Measurements from ENCODE around the gene TEX48. TPM values are rescaled to one million over a fixed set of nuclear protein-coding genes. Genes with fewer than 3 reads are reported as not detected.

TEX48 gene
- polyA plus RNA-seq, 1 of the 3 experiments (the other 2 are of a cell fraction), result 0.46 TPM

DNA sequence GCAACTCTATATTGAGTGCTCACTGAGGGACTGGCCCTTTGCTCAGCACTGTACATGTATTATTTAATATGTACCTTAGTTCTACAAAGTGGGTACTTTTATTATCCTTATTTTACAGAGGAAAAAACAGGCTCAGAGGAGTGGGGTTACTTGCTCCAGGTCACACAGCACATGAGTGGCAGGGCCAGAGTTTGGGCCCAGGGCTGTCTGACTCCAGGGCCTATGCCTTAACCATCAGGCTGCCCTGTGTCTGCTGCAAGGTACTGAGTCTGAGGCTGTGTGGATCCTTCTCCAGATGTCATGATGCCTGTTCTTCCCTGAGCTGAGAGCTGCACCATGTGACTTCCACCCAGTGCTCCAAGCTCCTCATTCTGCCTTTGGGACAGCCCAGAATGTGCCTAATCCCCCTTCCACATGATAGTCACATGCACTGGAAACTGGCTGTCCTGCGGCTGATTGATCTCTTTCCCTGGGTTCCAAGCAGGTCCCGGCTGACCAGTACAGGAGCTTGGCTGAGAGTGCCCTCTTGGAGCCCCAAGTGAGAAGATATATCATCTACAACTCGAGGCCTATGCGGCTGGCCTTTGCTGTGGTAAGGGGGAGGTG, 55.5 kb downstream of the TEX48 start:
- H2AFZ ChIP-seq (ENCODE audit: low read depth), result no peak overlapping the region
- no peak overlapping the region for H3K4me2 ChIP-seq
- no peak for DNase-seq
- 100% methylated on average over 1 of the region's 4 CpGs for WGBS (ENCODE audit: low lambda C conversion rate)
- peaks cover 0 to 9% of the 10 kb centered on the region in 2 experiments; a peak in 1 of 4 replicates for H3K4me1 ChIP-seq (ENCODE audit: control insufficient read depth in 1 of 2, insufficient read depth in 2 of 2, low read depth in 1 of 2, low read length in 1 of 2)
- ChIA-PET CTCF (interaction anchor here (0.6 to 1.8 kb wide), 4 partner anchors 15 to 609 kb away, joined by 3 to 7 read pairs (median 3); partner anchors contain the start of gene TMEM268), POLR2A (no interaction called here)
- no peaks in the 10 kb centered on the region for H4K20me1 ChIP-seq (ENCODE audit: insufficient read depth)
- H3K9ac ChIP-seq, result no peak overlapping the region
- no peak overlapping the region for H3K4me3 ChIP-seq (ENCODE audit: low read depth in 2 of 2, low read length in 1 of 2)
- no peaks in the 10 kb centered on the region for H3K9me3 ChIP-seq
- TF ChIP-seq, protein P1, sequence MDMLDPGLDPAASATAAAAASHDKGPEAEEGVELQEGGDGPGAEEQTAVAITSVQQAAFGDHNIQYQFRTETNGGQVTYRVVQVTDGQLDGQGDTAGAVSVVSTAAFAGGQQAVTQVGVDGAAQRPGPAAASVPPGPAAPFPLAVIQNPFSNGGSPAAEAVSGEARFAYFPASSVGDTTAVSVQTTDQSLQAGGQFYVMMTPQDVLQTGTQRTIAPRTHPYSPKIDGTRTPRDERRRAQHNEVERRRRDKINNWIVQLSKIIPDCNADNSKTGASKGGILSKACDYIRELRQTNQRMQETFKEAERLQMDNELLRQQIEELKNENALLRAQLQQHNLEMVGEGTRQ (IDR thresholded peaks at IDR 0.05; ENCODE audit: borderline replicate concordance, low read depth, low read length), result no peak
- TF ChIP-seq, protein P2, sequence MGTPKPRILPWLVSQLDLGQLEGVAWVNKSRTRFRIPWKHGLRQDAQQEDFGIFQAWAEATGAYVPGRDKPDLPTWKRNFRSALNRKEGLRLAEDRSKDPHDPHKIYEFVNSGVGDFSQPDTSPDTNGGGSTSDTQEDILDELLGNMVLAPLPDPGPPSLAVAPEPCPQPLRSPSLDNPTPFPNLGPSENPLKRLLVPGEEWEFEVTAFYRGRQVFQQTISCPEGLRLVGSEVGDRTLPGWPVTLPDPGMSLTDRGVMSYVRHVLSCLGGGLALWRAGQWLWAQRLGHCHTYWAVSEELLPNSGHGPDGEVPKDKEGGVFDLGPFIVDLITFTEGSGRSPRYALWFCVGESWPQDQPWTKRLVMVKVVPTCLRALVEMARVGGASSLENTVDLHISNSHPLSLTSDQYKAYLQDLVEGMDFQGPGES (IDR thresholded peaks at IDR 0.05; ENCODE audit: low read depth, low read length), result no peak
- no peak for TF ChIP-seq FOXM1 (IDR thresholded peaks at IDR 0.05; ENCODE audit: low read depth)
- TF ChIP-seq MXI1 (IDR thresholded peaks at IDR 0.05; ENCODE audit: low read depth, low read length), result no peak
- TF ChIP-seq MEF2A (IDR thresholded peaks at IDR 0.05; ENCODE audit: borderline replicate concordance, low read depth), result no peak
- H3F3A ChIP-seq (replicated peaks; ENCODE audit: insufficient read depth), result peaks cover 3% of the 10 kb centered on the region
- H3K79me2 ChIP-seq (ENCODE audit: insufficient read depth), result no peaks in the 10 kb centered on the region
- H3K27me3 ChIP-seq (ENCODE audit: insufficient read depth), result no peaks in the 10 kb centered on the region
- peaks cover 0 to 6% of the 10 kb centered on the region in 2 experiments for H3K36me3 ChIP-seq (replicated peaks in 1 of 2; ENCODE audit: control insufficient read depth in 1 of 2, insufficient read depth in 2 of 2, low read length in 1 of 2)
- H3K9me2 ChIP-seq, result no peaks in the 10 kb centered on the region
- H3K27ac ChIP-seq (ENCODE audit: low read depth in 2 of 2, low read length in 1 of 2), result no peak overlapping the region

DNA sequence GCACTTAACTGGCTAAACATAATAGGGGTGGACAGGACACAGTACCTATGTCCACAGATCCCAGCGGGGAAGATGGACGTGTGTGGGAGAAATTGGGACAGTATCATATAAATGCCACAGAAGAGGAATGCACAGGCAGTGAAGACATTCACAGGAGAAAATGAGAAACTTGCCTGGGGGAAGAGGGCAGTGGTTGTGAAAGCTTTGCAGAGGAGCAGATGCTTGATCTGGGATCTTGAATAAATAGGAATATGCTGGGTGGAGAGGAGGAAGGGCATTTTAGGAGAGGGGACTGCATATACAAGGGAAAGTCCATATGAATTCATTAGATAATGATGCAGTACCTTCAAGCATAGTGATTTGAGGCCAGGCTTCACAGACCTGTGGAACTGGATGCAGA, 57.3 kb downstream of the TEX48 start:
- Histone ChIP-seq H3K9ac (no peak overlapping the region), H3K4me2 (no peak overlapping the region), H3K9me2 (no peaks in the 10 kb centered on the region), H2AFZ (ENCODE audit: low read depth) (no peak overlapping the region), H3K9me3 (no peaks in the 10 kb centered on the region), H3K27ac (ENCODE audit: low read depth in 2 of 2, low read length in 1 of 2) (no peak overlapping the region), H3K27me3 (ENCODE audit: insufficient read depth) (no peaks in the 10 kb centered on the region), H3K36me3 (replicated peaks in 1 of 2; ENCODE audit: control insufficient read depth in 1 of 2, insufficient read depth in 2 of 2, low read length in 1 of 2) (peaks cover 0 to 3% of the 10 kb centered on the region in 2 experiments), H3F3A (replicated peaks; ENCODE audit: insufficient read depth) (peaks cover 7% of the 10 kb centered on the region), H3K4me3 (ENCODE audit: low read depth in 2 of 2, low read length in 1 of 2) (no peak overlapping the region), H3K4me1 (ENCODE audit: control insufficient read depth in 1 of 2, insufficient read depth in 2 of 2, low read depth in 1 of 2, low read length in 1 of 2) (peaks cover 0 to 9% of the 10 kb centered on the region in 2 experiments; a peak in 1 of 4 replicates), H3K79me2 (ENCODE audit: insufficient read depth) (no peaks in the 10 kb centered on the region), H4K20me1 (ENCODE audit: insufficient read depth) (no peaks in the 10 kb centered on the region)
- no peak for TF ChIP-seq TAF1 (IDR thresholded peaks at IDR 0.05; ENCODE audit: borderline replicate concordance, low read depth, low read length)
- DNase-seq, result no peak
- CTCF ChIA-PET, result interaction anchor here (0.5 to 1.3 kb wide), 2 partner anchors 29 to 211 kb away, joined by 3 to 5 read pairs; no protein-coding TSS in a partner anchor
- POLR2A ChIA-PET, result no interaction called here
- WGBS (ENCODE audit: low lambda C conversion rate), result 100% methylated on average over 2 of the region's 2 CpGs

DNA sequence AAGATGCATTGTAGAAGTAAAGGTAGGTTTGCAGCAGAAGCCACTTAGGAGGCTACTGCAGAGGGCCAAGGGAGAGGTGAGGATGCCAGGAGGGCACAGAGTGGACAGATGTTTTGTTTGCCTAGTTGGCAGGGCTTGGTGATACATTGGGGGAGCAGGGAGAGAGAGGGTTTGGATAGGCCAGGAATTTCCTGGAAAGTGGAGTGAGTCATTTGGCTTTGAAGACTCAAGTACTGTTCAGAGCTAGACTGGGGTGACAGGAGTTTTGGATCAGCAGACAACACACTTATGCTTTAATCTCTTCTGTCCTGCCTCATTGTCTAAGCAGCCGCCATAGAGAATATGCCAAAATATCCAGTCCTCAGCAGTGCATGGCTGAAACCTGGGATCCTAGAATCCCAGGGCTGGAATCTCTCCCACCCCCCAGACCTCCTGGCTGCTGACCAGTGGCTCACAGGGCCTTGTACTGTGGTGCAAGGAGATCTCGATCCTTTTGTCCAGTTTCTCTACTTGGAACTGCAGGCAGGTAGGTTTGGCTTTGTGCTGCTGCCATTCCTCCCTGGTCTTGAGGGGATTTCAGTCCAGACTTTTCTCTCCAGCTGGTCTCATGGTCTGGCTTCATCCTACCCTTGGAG, 59.9 kb downstream of the TEX48 start:
- WGBS (ENCODE audit: low lambda C conversion rate), result 72% methylated on average over 2 of the region's 2 CpGs
- Histone ChIP-seq H3K9ac (no peak overlapping the region), H3K4me3 (ENCODE audit: low read depth in 2 of 2, low read length in 1 of 2) (no peak overlapping the region), H3F3A (replicated peaks; ENCODE audit: insufficient read depth) (peaks cover 7% of the 10 kb centered on the region), H3K36me3 (replicated peaks in 1 of 2; ENCODE audit: control insufficient read depth in 1 of 2, insufficient read depth in 2 of 2, low read length in 1 of 2) (no peaks in the 10 kb centered on the region), H4K20me1 (ENCODE audit: insufficient read depth) (no peaks in the 10 kb centered on the region), H3K4me2 (peak overlapping the region; percentile 42; the same call in 1 of the 2 replicates), H3K27me3 (ENCODE audit: insufficient read depth) (no peaks in the 10 kb centered on the region), H2AFZ (ENCODE audit: low read depth) (no peak overlapping the region), H3K79me2 (ENCODE audit: insufficient read depth) (no peaks in the 10 kb centered on the region), H3K27ac (ENCODE audit: low read depth in 2 of 2, low read length in 1 of 2) (peak overlapping the region in 1 of 2 experiments; percentile 53; a peak in 2 of 4 replicates), H3K4me1 (ENCODE audit: control insufficient read depth in 1 of 2, insufficient read depth in 2 of 2, low read depth in 1 of 2, low read length in 1 of 2) (peaks cover 0 to 9% of the 10 kb centered on the region in 2 experiments; a peak in 1 of 4 replicates), H3K9me3 (no peaks in the 10 kb centered on the region), H3K9me2 (no peaks in the 10 kb centered on the region)
- CTCF ChIA-PET, result interaction anchor here (1.0 to 1.5 kb wide), 3 partner anchors 14 to 40 kb away, joined by 3 to 4 read pairs (median 3); no protein-coding TSS in a partner anchor
- DNase-seq, result no peak
- POLR2A ChIA-PET, result no interaction called here
- TF ChIP-seq NRF1 (IDR thresholded peaks at IDR 0.05; ENCODE audit: low read depth, low read length) (no peak), TCF12 (IDR thresholded peaks at IDR 0.05) (peak; percentile 52), TAF1 (IDR thresholded peaks at IDR 0.05; ENCODE audit: borderline replicate concordance, low read depth, low read length) (no peak), YY1 (IDR thresholded peaks at IDR 0.05; ENCODE audit: low read depth) (no peak), CHD2 (IDR thresholded peaks at IDR 0.05; ENCODE audit: low read length, partially characterized antibody) (no peak), POLR2AphosphoS5 (IDR thresholded peaks at IDR 0.05; ENCODE audit: low read depth, low read length) (no peak), GABPA (IDR thresholded peaks at IDR 0.05; ENCODE audit: low read depth) (no peak), RCOR1 (IDR thresholded peaks at IDR 0.05; ENCODE audit: low read length) (no peak), SMC3 (IDR thresholded peaks at IDR 0.05; ENCODE audit: low read depth, low read length) (no peak), MEF2A (IDR thresholded peaks at IDR 0.05; ENCODE audit: borderline replicate concordance, low read depth) (no peak)
- TF ChIP-seq, protein P3, sequence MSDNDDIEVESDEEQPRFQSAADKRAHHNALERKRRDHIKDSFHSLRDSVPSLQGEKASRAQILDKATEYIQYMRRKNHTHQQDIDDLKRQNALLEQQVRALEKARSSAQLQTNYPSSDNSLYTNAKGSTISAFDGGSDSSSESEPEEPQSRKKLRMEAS (IDR thresholded peaks at IDR 0.05; ENCODE audit: low read depth), result no peak
- TF ChIP-seq, protein P1 (IDR thresholded peaks at IDR 0.05; ENCODE audit: borderline replicate concordance, low read depth, low read length), result no peak
- TF ChIP-seq, protein P4, sequence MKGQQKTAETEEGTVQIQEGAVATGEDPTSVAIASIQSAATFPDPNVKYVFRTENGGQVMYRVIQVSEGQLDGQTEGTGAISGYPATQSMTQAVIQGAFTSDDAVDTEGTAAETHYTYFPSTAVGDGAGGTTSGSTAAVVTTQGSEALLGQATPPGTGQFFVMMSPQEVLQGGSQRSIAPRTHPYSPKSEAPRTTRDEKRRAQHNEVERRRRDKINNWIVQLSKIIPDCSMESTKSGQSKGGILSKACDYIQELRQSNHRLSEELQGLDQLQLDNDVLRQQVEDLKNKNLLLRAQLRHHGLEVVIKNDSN (IDR thresholded peaks at IDR 0.05; ENCODE audit: borderline replicate concordance, low read depth), result no peak
